NCI-H446 (cell line): ENCODE measurements around the gene BBIP1.
"Not testable (repeated sequence)": the region's sequence is repeated elsewhere in the genome, so short reads cannot be mapped to it uniquely, and the experiment has no call there.

ENCODE experiments used
- DNase-seq, 2 experiments: peaks; one replicate each; lab custom pipeline; 2025; lab: John Stamatoyannopoulos, UW

The BBIP1 gene

GRCh38 chr10:110885932-110886674, 32.9 kb downstream of the BBIP1 start:
- DNase-seq = peak in 1 of 2 experiments; percentile 3

- no peak for DNase-seq
These were observed 35.1 kb downstream of the BBIP1 start for GRCh38 chr10:110883924-110884323.

- DNase-seq = no peak
These were observed 37.1 kb downstream of the BBIP1 start for GRCh38 chr10:110881905-110882304.

- DNase-seq = no peak
These were observed 37.7 kb downstream of the BBIP1 start for GRCh38 chr10:110881247-110881646.

- no peak for DNase-seq
These were observed 39.0 kb downstream of the BBIP1 start for GRCh38 chr10:110880012-110880411.

- no peak for DNase-seq
These were observed 42.2 kb downstream of the BBIP1 start for GRCh38 chr10:110876788-110877187.

- DNase-seq = no peak
These were observed 43.0 kb downstream of the BBIP1 start for GRCh38 chr10:110876000-110876399.

GRCh38 chr10:110873951-110874350, 45.0 kb downstream of the BBIP1 start:
- DNase-seq = no peak

- DNase-seq = no peak
These were observed 45.7 kb downstream of the BBIP1 start for GRCh38 chr10:110872984-110873923.

- peak; percentile 66 to 82 for DNase-seq
These were observed 46.6 kb downstream of the BBIP1 start for GRCh38 chr10:110872145-110872983.

- peak; percentile 94 for DNase-seq
These were observed 47.5 kb downstream of the BBIP1 start, which contains the start of gene PDCD4 for GRCh38 chr10:110871298-110872084. Gene PDCD4, plus strand, starts transcription at chr10:110871928. Its CDS starts 4,100 bp downstream, at chr10:110876028.

GRCh38 chr10:110870823-110871297, 48.1 kb downstream of the BBIP1 start:
- DNase-seq = no peak

GRCh38 chr10:110868981-110869380, 50.0 kb downstream of the BBIP1 start:
- no peak for DNase-seq

GRCh38 chr10:110867807-110868465, 51.0 kb downstream of the BBIP1 start:
- no peak for DNase-seq

GRCh38 chr10:110867011-110867806, 51.8 kb downstream of the BBIP1 start:
- DNase-seq = not testable (repeated sequence)

- no peak for DNase-seq
These were observed 53.0 kb downstream of the BBIP1 start for GRCh38 chr10:110865809-110866482.

GRCh38 chr10:110865186-110865808, 53.7 kb downstream of the BBIP1 start:
- DNase-seq = no peak

GRCh38 chr10:110864662-110865140, 54.3 kb downstream of the BBIP1 start:
- DNase-seq = peak; percentile 30 to 58
